ENCODE data around the gene ZFYVE28.

The ZFYVE28 gene

GRCh38 chr4:2256156-2256731 is 162.2 kb downstream of the ZFYVE28 start:
- peak in 1 of 2 experiments; percentile 1 for DNase-seq

DNA sequence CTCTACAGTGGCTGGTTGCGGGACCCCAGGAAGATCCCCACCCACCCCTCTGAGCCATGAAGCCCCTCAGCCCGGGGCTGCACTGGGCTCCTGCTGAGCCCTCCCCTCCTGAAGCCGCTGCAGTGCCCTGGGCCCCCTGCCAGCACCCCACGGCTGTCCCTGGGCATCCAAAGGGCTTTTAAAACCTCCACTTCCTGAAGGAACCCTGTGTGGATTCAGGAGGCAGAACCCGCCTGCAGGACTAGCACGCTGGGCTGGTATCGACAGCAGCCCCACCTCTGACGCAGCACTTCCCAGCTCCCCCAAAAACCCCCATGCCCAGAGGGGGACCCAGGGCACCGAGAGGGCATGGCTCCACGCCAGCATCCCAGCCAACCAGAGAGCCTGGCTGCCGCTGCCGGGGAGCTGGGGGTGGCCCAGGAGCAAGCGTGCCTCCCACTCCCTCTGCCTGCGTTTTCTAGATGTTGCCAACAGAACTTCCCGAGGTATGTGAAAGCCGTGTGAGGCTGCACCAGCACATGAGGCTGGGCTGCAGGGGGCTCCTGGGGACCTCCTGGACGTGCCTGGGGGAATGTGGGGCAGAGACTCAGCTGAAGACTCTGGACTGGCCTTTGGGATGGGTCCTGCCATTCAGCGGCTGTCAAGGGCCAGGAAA is 162.8 kb downstream of the ZFYVE28 start:
- peak in 1 of 2 experiments; percentile 0 for DNase-seq

- peak in 1 of 2 experiments; percentile 0 for DNase-seq
These were observed 163.6 kb downstream of the ZFYVE28 start for GRCh38 chr4:2254665-2255500.

DNA sequence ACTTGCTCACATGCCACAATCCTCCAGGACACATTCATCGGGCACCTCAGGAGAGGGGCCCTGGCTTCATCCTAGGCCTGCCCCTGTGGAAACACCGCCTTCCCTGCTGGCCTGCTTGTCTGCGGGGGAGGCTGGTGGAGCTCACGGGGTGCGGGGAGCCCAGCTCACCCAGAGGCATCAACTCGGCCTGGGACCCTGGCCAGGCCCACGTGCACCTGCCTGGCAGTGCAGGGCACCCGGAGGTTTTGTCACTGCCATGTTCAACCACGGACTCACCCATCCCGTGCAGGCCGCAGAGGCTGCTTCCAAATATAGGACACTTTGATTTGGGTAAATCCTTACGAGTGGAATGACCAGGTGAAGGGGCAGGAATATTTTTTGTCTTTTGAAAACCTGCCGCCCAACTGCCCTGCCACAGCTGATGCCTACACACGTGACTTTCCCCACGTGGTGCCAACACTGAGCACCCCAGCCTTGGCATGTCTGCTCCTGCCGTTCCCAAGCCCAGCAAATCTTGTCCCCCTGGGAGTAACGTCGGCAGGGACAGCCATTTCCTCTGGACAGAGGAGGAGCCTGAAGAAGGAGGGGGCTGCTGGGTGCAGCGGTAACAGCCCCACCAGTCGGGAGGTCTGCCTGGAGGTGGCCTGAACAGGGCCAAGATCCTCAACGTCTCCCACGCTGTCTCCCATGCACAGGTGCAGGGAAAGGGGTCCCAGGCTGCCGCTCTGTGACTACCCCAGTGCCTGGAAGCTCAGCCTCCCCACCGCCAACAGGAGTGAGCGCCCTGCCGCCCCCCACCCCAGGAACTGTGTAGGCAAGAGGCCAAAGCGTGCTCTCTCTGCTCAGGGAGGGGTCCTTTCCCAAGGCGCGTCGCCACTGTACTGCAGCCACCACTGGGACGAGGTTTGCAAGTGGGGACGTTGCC is 165.0 kb downstream of the ZFYVE28 start:
- peak in 1 of 2 experiments; percentile 0 for DNase-seq

- DNase-seq, result peak in 1 of 2 experiments; percentile 1
These were observed 165.8 kb downstream of the ZFYVE28 start for GRCh38 chr4:2252530-2253091.

- no peak for DNase-seq
These were observed 166.5 kb downstream of the ZFYVE28 start for GRCh38 chr4:2251795-2252529.

DNA sequence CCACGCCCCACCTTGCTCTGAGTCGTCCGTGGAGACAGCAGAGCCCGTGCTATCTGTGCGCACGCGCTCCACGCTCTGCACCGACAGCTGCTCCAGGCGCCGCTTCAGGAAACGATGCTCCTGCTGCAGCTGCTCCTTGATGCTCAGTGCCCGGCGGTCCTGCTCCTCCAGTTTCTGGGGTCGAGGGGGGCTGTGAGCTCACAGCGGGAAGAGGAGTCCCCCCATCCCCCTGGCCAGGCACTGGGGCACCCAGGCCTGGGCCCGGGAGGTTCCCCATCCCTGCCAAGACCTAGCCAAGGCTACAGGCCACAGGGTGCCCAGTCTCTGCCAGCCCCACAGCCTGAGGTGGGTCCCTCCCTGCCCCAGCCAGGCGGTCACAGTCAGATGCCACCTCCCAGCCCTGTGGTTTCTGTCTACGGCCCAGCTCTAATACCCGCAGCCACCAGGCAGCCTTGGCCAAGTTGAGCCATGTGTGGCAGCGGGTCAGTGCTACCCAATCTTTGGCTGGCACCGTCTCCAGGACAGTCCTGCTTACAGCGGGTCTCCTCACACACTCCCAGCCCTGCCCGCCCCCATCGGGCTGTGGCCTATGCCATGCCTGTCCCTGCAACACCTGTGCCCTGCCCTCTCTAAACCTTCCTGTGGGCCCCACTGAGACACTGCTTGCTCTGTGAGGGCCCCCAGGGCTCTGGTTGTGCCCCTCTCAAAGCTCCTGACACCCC is 167.2 kb downstream of the ZFYVE28 start:
- peak in 1 of 2 experiments; percentile 2 for DNase-seq

DNA sequence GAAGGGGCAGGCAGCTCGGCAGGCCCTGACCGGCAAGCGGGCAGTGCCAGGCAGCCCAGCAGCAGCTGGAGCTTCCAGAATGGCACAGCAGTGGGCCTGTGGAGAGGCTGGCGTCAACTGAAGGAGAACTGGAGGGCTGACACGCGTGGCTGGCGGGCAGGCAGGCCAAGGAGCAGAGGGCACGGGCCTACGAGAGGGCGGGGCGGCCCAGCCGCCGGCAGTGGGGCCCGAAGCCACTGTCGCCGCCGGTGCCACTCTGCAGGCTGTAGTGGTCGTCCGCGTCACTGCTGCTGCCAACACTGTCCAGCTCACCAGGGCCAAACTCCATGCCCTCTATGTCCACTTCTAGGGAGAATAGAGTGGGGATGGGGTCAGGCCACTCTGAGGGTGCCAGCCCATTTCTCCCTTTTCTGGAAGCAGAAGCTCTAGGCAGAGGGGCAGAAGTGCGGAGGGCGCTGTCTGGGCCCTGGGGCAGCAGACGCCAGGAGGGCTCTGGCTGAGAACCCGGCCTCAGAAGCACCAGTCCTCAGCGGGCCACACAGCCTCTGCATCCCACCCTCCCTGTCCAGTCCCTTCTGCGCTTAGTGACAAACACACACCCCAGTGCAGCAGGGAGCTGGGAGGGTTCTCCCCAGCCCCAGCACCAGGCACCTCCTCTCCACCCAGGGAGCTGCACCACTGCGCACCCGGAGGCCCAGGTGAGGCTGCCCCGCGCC is 167.9 kb downstream of the ZFYVE28 start:
- no peak for DNase-seq

DNA sequence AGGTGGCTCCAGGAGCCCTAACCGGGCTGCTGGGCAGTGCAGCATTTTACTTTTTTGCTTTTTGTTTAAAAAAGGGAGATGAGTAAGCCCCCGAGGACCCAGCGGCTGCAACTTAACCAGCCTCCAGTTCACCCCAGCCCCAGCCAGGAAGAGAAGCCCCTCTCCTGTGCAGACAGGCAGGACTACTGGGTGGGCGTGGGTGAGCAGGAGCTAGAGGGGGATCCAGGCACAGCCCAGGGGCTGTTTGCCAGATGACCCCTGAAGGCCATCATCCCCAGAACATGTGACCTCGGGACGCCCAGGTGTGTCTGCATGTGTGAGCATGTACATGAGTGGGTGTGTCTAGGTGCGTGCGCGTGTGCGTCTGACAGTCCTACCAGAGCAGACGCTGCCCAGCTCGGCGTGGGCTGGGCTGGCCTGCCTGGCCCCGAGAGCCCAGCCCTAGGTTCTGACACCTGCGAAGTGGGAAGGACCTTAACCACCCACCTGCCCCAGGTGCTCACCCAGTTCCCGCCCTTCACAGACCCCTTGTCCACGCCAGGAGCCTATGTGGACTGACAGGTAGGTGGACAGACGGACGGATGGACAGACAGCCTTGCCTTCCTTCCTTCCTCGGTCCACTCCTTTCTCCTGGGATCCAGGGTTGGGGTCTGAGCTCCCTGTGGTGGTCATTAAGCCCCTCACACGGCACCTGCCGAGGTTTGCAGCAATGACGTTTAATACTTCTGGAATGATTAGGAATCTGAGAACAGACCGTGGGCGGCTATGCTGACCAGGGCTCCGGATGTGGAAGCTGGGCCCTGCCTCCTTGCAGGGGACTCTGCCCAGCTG is 168.7 kb downstream of the ZFYVE28 start:
- peak in 1 of 2 experiments; percentile 1 for DNase-seq

DNA sequence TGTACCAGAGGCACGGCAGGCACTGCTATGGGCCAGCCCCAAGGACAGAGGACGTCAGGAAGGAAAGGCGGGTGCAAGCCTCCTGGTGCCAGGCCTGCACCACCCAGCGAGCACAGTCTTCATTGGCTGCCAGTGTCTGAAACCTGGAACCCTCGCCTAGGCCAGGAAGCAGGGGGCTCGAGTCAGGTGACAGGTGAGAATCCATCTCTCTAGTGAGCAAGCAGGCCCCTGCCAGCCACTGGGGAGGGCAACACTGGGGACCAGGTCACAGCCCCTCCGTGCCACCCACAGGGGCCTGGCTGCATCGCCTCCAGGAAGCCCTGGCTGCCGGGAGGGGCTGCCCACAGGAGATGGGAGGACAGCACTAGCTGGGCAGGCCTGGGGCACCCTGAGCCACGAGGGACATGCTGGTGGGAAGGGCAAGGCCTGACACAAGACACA is 169.6 kb downstream of the ZFYVE28 start:
- no peak for DNase-seq

- DNase-seq, result peak in 1 of 2 experiments; percentile 2
These were observed 170.2 kb downstream of the ZFYVE28 start for GRCh38 chr4:2248044-2248780.

DNA sequence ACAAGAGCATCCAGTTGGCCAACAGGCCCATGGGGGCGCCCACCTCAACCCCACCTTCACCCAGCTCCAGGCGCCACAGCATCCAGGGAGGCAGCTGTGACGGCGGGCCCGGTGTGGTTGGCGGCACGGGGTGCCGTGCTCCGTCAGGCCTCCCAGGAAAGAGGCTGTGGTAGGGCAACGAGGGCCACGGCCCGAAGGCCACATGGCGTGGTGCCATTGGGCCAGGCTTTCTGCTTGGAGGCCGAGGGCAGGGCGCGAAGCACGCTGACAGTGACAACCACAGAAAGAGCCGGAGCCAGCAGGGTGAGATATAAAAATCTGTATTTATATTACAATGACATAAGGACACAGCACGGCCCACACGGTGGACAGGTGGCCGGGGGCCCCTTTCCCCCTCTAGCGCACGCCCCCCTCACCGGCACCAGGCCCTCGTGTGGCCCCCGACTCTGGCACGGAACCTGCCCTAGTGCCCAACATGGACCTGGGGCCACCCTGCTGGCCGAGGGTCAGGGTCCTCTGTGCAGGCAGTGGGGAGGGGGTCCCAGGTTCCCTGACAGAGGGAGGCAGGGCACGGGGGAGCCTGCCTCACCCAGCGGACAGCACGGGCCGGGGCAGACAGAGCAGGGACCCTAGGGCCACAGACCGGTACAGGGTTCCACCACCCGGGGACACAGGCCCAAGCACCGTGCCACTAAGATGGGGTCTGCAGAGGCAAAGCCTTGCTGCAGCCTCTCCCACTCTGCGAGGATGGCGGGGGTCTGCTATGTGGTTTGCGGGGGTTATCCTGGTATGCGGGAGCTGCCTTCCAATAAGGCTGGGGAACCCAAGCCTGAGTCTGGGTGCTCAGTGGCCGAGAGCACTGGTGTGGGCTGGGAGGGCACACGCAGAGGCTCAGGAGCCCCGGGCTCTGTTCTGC is 171.1 kb downstream of the ZFYVE28 start:
- peak in 1 of 2 experiments; percentile 1 for DNase-seq

GRCh38 chr4:2246384-2247127 is 171.9 kb downstream of the ZFYVE28 start:
- DNase-seq, result peak in 1 of 2 experiments; percentile 1

GRCh38 chr4:2245787-2246275 is 172.6 kb downstream of the ZFYVE28 start:
- DNase-seq, result peak in 1 of 2 experiments; percentile 3

DNA sequence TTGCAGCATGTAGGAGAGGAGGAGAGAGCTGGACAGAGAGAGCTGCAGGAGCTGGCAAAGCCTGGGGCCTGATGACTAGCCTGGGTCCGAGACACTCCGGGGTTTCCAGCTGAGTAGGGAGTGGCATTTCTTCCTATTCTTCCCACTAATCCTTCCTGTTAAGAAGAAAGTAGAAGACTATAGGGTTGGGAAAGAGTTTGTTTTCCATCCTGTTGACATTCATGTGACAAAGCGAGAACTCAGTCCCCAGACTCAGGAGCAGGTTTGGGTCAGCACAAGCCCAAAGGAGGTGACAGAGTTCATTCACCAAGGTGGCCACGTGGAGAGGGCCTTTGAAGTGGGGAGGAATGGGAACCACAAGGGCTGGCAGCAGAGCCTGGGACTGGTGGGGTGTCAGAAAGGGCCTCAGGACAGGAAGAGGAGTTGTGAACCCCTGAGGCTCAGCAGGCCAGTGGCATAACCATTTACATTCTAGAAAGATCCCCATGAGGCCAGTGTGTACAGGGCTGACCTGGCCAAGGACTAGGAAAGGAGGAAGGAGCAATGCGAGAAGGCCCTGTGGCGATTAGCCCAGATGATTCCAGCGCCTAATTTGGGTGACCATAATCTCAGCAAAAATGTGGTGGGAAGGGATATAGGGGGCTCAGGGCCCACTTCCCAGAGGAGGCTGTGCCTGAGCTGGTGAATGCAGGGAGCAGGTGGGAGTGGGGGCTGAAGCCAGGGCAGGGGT is 173.2 kb downstream of the ZFYVE28 start:
- peak in 1 of 2 experiments; percentile 3 for DNase-seq

Data from activated CD4-positive, alpha-beta T cell treated with anti-CD3 and anti-CD28 coated beads, Interleukin-2, amount 50 U/mL, for 48 hours (primary cell).